Esophagus (tissue), 2 donors: ENCODE measurements around the gene DENND6B. TPM values are rescaled to one million over a fixed set of nuclear protein-coding genes. Genes with fewer than 3 reads are reported as not detected.

Experiments used
- H3K27ac ChIP-seq, 2 donors: one replicate each; pipeline ENCODE4 v1.5.1; 2013; ENCODE audit warnings: low read depth in 2 of 2, mild to moderate bottlenecking in 2 of 2, inconsistent platforms in 1 of 2, low read length in 1 of 2, moderate library complexity in 1 of 2
- H3K27me3 ChIP-seq, 2 donors: one replicate each; pipeline ENCODE4 v1.6.1; 2013; ENCODE audit warnings: low read length in 2 of 2, control low read depth in 1 of 2, mild to moderate bottlenecking in 1 of 2; ENCODE audit not compliant: insufficient read depth in 2 of 2, control insufficient read depth in 1 of 2
- H3K36me3 ChIP-seq, 2 donors: one replicate each; pipeline ENCODE4 v1.6.1; 2013; ENCODE audit warnings: low read length in 1 of 2; ENCODE audit not compliant: control insufficient read depth in 2 of 2, insufficient read depth in 2 of 2
- H3K4me1 ChIP-seq, 2 donors: one replicate each; pipeline ENCODE4 v1.6.1; 2013; ENCODE audit warnings: low read length in 1 of 2; ENCODE audit not compliant: control insufficient read depth in 2 of 2, insufficient read depth in 2 of 2
- H3K4me3 ChIP-seq, 2 donors: one replicate each; pipeline ENCODE4 v1.5.1; 2013; ENCODE audit warnings: low read length in 2 of 2, mild to moderate bottlenecking in 2 of 2, low read depth in 1 of 2, moderate library complexity in 1 of 2
- H3K9me3 ChIP-seq, 2 donors: one replicate each; pipeline ENCODE4 v1.6.1; 2013; ENCODE audit warnings: mild to moderate bottlenecking in 2 of 2, low read depth in 1 of 2, low read length in 1 of 2, moderate library complexity in 1 of 2; ENCODE audit not compliant: control insufficient read depth in 2 of 2, insufficient read depth in 1 of 2
- WGBS, 2 donors: extraction: QIAGEN DNeasy Blood & Tissue Kit; methylation state at CpG; one replicate each; pipeline ENCODE4 v1.1.7; 2013; 5-methylcytosine and 5-hydroxymethylcytosine counted together
- polyA plus RNA-seq, 2 donors: library from polyadenylated mRNA; stranded (reverse); fragments of 200-250 nt; gene quantifications; one replicate each; pipeline ENCODE4 v1.2.3, GENCODE V29; 2013
- donor health status: healthy with polysubstance abuse.
- donor health status: Bipolar disorder and iron deficiency.

The DENND6B gene
- polyA plus RNA-seq, 2 donors = 2.4 to 6.8 TPM

DNA sequence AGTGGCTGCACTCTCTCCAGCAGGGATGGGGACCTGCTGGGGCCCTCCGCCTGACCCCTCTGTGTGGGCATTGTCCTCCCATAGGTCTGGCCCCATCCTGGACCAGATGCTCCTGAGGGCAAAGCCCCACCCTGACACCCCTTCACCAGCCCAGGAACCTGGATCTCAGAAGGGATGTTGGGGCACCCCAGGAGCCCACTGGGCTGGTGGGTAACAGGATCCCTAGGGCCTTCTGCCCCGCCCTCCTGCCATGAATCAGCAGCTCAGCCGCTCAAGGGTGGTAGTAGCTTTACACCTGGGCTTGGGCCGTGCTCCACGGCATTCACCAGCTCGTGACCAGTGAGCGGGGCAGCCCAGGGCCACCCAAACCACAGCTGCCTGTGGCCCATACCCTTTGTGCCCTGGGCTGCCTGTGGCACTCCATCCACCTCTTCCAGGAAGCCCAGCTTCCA is 64.3 kb downstream of the DENND6B start:
- H3K27me3 ChIP-seq = peaks cover 0 to 3% of the 10 kb centered on the region in 2 donors
- H3K9me3 ChIP-seq = no peaks in the 10 kb centered on the region
- H3K4me1 ChIP-seq = peaks cover 2 to 8% of the 10 kb centered on the region in 2 donors
- H3K4me3 ChIP-seq = no peak overlapping the region
- 46 to 50% methylated on average over 7 of the region's 7 CpGs for WGBS, 2 donors
- peaks cover 0 to under 1% of the 10 kb centered on the region in 2 donors for H3K36me3 ChIP-seq
- H3K27ac ChIP-seq = no peak overlapping the region

DNA sequence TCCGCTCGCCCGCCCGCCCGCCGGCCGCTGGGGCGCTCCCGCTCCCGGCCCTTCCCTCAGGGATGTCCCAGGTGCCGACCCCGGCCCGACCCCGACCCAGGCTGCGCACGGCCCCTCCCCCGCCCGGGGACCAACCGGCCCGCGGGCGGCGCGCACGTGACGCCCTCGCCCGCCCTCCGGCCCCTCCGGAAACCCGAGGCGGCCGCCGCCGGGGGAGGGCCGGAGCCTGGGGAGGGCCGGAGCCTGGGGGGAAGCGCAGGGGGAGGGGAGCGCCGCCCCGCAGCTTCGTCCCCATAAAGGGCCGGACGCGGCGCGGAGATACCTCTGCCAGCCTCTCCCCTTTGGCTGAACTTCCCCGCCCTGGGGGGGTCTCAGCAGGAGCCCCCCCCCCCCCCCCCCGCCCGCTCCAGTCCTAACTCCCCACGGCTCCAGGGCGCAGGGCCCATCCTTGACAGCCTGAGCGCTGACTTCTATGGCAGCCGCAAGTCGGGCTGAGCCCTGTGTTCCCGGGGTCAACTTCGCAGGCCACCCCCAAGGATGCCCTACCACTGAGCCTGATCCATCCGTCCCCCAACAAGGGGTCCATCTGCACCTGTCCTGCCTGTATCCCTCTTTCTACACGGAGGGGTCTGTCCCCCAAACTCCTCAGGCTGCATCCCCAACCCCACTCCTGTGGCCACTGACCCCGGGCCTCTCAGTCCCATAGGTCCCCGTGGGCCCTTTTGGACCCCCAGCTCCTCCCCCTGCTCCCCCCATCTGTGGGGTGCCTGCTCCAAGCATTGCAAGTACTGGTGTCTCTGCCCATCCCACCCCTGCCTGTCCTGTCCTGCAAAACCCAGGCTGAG is 65.0 kb downstream of the DENND6B start, which contains the start of gene MAPK12:
Gene MAPK12 (minus strand): TSS at position 69 of the 845 bp plus-strand sequence. CDS start 174 bp downstream, outside the sequence.
- peaks cover 0 to 4% of the 10 kb centered on the region in 2 donors for H3K36me3 ChIP-seq
- H3K27ac ChIP-seq = peak within 1 kb of the TSS in 1 of 2 donors; percentile 21
- no peaks in the 10 kb centered on the region for H3K9me3 ChIP-seq
- peaks cover 2 to 4% of the 10 kb centered on the region in 2 donors for H3K4me1 ChIP-seq
- H3K4me3 ChIP-seq = peak within 1 kb of the TSS; percentile 41 to 46
- 3 to 4% methylated on average over 39 to 59 of the region's 61 CpGs for WGBS, 2 donors
- peaks cover 0 to 3% of the 10 kb centered on the region in 2 donors for H3K27me3 ChIP-seq

DNA sequence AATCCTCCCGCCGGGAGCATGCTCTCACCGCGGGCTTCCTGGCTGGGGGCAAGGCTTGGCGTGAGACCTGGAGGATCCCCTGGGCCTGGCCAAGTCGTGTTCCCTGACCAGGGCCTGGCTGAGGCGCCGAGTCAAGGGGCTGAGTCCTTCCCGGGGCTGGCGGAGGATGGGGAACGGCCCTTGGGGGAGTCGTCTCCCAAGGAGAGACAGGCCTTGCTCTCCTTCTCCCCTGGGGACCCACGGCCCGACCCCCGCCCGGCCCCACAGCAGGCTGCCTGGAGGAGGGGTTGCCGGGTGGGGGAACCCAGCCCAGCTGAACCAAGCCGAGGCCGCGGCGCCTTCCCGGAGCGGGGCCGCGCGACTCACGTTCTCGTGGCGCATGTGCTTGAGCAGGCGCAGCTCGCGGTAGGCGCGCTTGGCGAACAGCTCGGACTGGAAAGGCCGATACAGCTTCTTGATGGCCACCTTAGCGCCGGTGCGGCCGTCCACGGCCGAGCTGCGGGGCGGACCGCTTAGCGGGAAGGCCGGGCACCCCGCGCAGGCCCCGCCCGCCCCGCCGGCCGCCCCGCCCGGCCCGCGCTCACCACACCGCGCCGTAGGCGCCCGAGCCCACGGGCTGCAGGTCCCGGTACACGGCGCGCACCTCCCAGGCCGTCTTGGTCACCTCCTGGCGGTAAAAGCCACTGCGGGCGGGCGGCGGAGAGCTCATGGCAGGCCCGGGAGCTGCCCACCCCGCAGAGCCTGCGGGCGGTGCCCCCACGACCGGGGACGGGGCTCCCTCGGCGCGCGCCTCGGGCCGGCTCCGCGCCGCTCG is 65.8 kb downstream of the DENND6B start:
- WGBS, 2 donors = 1 to 2% methylated on average over 49 to 92 of the region's 92 CpGs
- Histone ChIP-seq H3K4me3 (peak overlapping the region; percentile 41 to 46), H3K36me3 (peaks cover 0 to 4% of the 10 kb centered on the region in 2 donors), H3K27ac (peak overlapping the region in 1 of 2 donors; percentile 21), H3K27me3 (peaks cover 0 to 3% of the 10 kb centered on the region in 2 donors), H3K4me1 (peaks cover 2 to 4% of the 10 kb centered on the region in 2 donors), H3K9me3 (no peaks in the 10 kb centered on the region)

DNA sequence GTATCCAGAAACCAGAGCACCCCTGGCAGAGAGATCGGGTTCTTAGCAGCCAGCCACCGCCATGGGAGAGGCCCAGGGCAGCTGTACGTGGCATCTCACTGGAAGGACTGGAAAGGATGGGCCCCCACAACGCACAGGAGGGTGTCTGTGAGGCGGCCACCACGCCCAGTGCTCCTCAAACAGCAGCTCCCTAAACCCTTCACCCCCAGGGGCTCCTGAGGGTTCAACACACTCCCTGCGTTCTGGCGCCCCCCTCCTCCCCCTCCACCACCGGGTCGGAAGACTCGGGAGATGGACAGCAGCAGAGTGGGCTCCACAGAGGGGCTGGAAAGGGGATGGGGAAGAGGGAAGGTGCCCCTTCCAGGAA is 66.4 kb downstream of the DENND6B start:
- 23 to 26% methylated on average over 11 of the region's 11 CpGs for WGBS, 2 donors
- Histone ChIP-seq H3K9me3 (no peaks in the 10 kb centered on the region), H3K36me3 (peaks cover 0 to 4% of the 10 kb centered on the region in 2 donors), H3K27me3 (peaks cover 0 to 3% of the 10 kb centered on the region in 2 donors), H3K4me3 (peak overlapping the region; percentile 9 to 46), H3K4me1 (peaks cover 2 to 4% of the 10 kb centered on the region in 2 donors), H3K27ac (peak overlapping the region in 1 of 2 donors; percentile 21)

DNA sequence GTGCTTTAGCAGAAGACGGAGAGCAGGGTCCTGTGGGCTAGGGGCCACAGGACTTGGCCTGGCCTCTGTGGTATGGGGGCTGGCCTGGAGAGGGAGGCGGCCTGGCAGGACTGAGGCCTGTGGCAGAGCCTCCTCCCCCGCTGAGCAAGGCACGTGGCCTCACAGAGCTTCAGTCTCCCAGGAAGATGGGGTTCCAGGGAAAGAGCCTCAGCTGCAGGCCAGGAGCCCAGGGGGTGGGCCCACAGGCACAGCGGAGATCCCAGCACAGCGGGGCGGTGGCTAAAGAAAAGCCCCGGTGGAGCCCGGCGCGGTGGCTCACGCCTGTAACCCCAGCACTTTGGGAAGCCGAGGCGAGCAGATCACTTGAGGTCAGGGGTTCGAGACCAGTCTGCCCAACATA is 67.5 kb downstream of the DENND6B start:
- peaks cover 0 to 3% of the 10 kb centered on the region in 2 donors for H3K27me3 ChIP-seq
- H3K4me3 ChIP-seq = no peak overlapping the region
- H3K27ac ChIP-seq = no peak overlapping the region
- peaks cover 2 to 4% of the 10 kb centered on the region in 2 donors for H3K4me1 ChIP-seq
- WGBS, 2 donors = 88 to 91% methylated on average over 14 to 15 of the region's 15 CpGs
- no peaks in the 10 kb centered on the region for H3K9me3 ChIP-seq
- peaks cover 0 to 4% of the 10 kb centered on the region in 2 donors for H3K36me3 ChIP-seq

Other genes with a start within 250 kb of the DENND6B start
- under 1 TPM; 0.04 to 0.08 TPM for gene MLC1, start 241.6 kb downstream of the DENND6B start, polyA plus RNA-seq
- gene MOV10L1, start 237.0 kb downstream of the DENND6B start, polyA plus RNA-seq = under 1 TPM; 0.18 to 0.22 TPM
- 1 to 10 TPM; 2.1 to 2.6 TPM for gene PANX2, start 156.3 kb downstream of the DENND6B start, polyA plus RNA-seq
- gene TRABD, start 141.1 kb downstream of the DENND6B start, polyA plus RNA-seq = 10 to 100 TPM; 47.4 to 54.5 TPM
- gene SELENOO, start 126.0 kb downstream of the DENND6B start, polyA plus RNA-seq = 10 to 100 TPM; 23.0 to 35.9 TPM
- gene TUBGCP6, start 82.0 kb downstream of the DENND6B start, polyA plus RNA-seq = 10 to 100 TPM; 19.3 to 37.9 TPM
- 10 to 100 TPM; 22.0 to 42.4 TPM for gene HDAC10, start 75.7 kb downstream of the DENND6B start, polyA plus RNA-seq
- gene MAPK12, start 65.3 kb downstream of the DENND6B start, polyA plus RNA-seq = 1 to 10 TPM; 3.0 to 3.4 TPM
- gene MAPK11, start 56.6 kb downstream of the DENND6B start, polyA plus RNA-seq = 1 to 10 TPM; 5.4 to 6.1 TPM
- gene PLXNB2, start 19.4 kb downstream of the DENND6B start, polyA plus RNA-seq = 100 to 1,000 TPM; 107 to 186 TPM
- 10 to 100 TPM; 30.2 to 38.2 TPM for gene PPP6R2, start 16.3 kb upstream of the DENND6B start, polyA plus RNA-seq
- 10 to 100 TPM; 44.3 to 73.5 TPM for gene SBF1, start 148.0 kb upstream of the DENND6B start, polyA plus RNA-seq
- 1 to 10 TPM; 2.2 to 3.6 TPM for gene ADM2, start 154.5 kb upstream of the DENND6B start, polyA plus RNA-seq
- gene MIOX, start 159.8 kb upstream of the DENND6B start, polyA plus RNA-seq = not detected
- gene LMF2, start 180.7 kb upstream of the DENND6B start, polyA plus RNA-seq = 10 to 100 TPM; 44.1 to 64.9 TPM
- 10 to 100 TPM; 32.9 to 35.4 TPM for gene NCAPH2, start 181.2 kb upstream of the DENND6B start, polyA plus RNA-seq
- gene SCO2, start 198.6 kb upstream of the DENND6B start, polyA plus RNA-seq = 1 to 10 TPM in 1 of 2 donors, under 1 TPM in 1; 0.61 to 3.2 TPM
- gene TYMP, start 203.0 kb upstream of the DENND6B start, polyA plus RNA-seq = 10 to 100 TPM; 35.7 to 48.0 TPM
- under 1 TPM; 0.12 to 0.14 TPM for gene KLHDC7B, start 218.9 kb upstream of the DENND6B start, polyA plus RNA-seq
- under 1 TPM in 1 of 2 donors, not detected in 1; 0.32 TPM for gene SYCE3, start 235.9 kb upstream of the DENND6B start, polyA plus RNA-seq